Measurements from ENCODE around the gene STOX2.

DNA sequence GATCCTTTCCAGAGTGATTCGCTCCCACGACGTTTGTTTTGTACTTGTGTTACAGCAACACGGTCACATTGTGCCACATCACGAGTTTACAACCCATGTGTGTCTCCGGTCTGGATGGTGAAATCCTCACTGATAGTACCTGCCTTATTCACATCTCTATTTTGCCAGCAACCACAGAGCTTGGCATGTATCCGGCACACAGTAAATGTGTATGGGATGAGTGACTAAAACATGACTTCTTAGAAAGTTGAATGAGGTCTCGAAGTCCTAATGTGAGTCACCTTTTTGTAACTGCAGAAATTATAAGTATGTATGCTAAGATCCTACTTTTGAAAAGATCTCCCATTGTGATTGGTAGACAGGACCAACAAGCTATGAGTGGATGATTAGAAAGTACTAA, 7.5 kb downstream of the STOX2 start:
- TF ChIP-seq JUND (IDR thresholded peaks at IDR 0.05) (no peak), EP300 (IDR thresholded peaks at IDR 0.05; ENCODE audit: borderline replicate concordance in 1 of 2, low read depth in 1 of 2, low read length in 1 of 2) (no peak), ELF1 (IDR thresholded peaks at IDR 0.05) (no peak), RXRA (IDR thresholded peaks at IDR 0.05; ENCODE audit: borderline replicate concordance, low read depth) (no peak), POLR2AphosphoS5 (IDR thresholded peaks at IDR 0.05; ENCODE audit: low read depth, low read length) (no peak), NRF1 (IDR thresholded peaks at IDR 0.05; ENCODE audit: low read depth, low read length) (no peak), FOXM1 (IDR thresholded peaks at IDR 0.05; ENCODE audit: low read depth) (no peak), GABPA (IDR thresholded peaks at IDR 0.05; ENCODE audit: low read depth) (no peak), GATA2 (CRISPR knock-in tag; IDR thresholded peaks at IDR 0.05) (no peak), FOXJ3 (CRISPR knock-in tag; IDR thresholded peaks at IDR 0.05) (no peak), SMC3 (IDR thresholded peaks at IDR 0.05; ENCODE audit: low read depth, low read length) (no peak)
- TF ChIP-seq, protein P1, sequence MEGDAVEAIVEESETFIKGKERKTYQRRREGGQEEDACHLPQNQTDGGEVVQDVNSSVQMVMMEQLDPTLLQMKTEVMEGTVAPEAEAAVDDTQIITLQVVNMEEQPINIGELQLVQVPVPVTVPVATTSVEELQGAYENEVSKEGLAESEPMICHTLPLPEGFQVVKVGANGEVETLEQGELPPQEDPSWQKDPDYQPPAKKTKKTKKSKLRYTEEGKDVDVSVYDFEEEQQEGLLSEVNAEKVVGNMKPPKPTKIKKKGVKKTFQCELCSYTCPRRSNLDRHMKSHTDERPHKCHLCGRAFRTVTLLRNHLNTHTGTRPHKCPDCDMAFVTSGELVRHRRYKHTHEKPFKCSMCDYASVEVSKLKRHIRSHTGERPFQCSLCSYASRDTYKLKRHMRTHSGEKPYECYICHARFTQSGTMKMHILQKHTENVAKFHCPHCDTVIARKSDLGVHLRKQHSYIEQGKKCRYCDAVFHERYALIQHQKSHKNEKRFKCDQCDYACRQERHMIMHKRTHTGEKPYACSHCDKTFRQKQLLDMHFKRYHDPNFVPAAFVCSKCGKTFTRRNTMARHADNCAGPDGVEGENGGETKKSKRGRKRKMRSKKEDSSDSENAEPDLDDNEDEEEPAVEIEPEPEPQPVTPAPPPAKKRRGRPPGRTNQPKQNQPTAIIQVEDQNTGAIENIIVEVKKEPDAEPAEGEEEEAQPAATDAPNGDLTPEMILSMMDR (IDR thresholded peaks at IDR 0.05): no peak
- TF ChIP-seq, protein P2, sequence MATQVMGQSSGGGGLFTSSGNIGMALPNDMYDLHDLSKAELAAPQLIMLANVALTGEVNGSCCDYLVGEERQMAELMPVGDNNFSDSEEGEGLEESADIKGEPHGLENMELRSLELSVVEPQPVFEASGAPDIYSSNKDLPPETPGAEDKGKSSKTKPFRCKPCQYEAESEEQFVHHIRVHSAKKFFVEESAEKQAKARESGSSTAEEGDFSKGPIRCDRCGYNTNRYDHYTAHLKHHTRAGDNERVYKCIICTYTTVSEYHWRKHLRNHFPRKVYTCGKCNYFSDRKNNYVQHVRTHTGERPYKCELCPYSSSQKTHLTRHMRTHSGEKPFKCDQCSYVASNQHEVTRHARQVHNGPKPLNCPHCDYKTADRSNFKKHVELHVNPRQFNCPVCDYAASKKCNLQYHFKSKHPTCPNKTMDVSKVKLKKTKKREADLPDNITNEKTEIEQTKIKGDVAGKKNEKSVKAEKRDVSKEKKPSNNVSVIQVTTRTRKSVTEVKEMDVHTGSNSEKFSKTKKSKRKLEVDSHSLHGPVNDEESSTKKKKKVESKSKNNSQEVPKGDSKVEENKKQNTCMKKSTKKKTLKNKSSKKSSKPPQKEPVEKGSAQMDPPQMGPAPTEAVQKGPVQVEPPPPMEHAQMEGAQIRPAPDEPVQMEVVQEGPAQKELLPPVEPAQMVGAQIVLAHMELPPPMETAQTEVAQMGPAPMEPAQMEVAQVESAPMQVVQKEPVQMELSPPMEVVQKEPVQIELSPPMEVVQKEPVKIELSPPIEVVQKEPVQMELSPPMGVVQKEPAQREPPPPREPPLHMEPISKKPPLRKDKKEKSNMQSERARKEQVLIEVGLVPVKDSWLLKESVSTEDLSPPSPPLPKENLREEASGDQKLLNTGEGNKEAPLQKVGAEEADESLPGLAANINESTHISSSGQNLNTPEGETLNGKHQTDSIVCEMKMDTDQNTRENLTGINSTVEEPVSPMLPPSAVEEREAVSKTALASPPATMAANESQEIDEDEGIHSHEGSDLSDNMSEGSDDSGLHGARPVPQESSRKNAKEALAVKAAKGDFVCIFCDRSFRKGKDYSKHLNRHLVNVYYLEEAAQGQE (IDR thresholded peaks at IDR 0.05; ENCODE audit: low read depth, low read length): no peak
- TF ChIP-seq, protein P3, sequence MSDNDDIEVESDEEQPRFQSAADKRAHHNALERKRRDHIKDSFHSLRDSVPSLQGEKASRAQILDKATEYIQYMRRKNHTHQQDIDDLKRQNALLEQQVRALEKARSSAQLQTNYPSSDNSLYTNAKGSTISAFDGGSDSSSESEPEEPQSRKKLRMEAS (IDR thresholded peaks at IDR 0.05; ENCODE audit: low read depth): no peak

Data from SK-N-SH (cell line).